HG02759 (cell line): ENCODE data around the gene OSGEP.

Source experiments
- ATAC-seq: cut with Tn5 transposase; IDR thresholded peaks from one replicate; pipeline ENCODE4 v1.9.1; 2021; ENCODE audit warnings: mild to moderate bottlenecking, moderate library complexity; ENCODE audit not compliant: unreplicated experiment

The OSGEP gene

DNA sequence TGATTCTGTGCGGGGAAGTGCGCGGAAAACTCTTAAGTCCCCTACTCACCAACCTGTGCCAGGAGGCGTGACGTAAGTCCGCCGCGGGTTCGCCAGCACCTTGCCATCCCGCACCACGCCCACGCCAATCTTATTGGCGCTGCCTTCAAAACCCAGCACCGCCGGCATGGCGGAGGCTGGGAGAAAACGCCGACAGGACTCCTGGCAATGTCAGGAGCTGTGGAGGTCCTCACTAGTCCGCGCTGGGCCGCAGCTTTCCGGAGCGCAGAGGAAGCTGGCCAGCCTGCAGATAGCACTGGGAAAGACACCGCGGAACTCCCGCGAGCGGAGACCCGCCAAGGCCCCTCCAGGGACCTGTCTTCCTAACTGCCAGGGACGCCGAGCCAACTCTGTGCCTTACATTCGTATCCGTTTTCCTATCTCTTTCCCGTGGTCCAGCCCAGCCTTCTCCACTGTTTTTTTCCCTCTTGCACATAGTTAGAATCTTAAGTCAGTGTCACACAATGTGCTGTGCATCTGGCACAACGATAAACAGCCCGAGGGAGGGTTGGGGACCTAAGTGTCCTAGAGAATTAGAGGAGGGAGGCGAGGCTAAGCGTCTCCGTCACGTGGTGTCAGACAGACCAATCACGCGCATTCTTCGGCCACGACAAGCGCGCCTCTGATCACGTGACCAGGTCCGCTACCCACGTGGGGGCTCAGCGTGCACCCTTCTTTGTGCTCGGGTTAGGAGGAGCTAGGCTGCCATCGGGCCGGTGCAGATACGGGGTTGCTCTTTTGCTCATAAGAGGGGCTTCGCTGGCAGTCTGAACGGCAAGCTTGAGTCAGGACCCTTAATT is at the start of gene OSGEP, which contains the start of gene APEX1:
OSGEP (minus strand) TSS at position 297 of the 839 bp plus-strand sequence; CDS start at position 168, 129 bp downstream.
APEX1 (plus strand) TSS at position 711 of the 839 bp plus-strand sequence. CDS start 420 bp downstream, outside the sequence.
- ATAC-seq = peak; percentile 87

DNA sequence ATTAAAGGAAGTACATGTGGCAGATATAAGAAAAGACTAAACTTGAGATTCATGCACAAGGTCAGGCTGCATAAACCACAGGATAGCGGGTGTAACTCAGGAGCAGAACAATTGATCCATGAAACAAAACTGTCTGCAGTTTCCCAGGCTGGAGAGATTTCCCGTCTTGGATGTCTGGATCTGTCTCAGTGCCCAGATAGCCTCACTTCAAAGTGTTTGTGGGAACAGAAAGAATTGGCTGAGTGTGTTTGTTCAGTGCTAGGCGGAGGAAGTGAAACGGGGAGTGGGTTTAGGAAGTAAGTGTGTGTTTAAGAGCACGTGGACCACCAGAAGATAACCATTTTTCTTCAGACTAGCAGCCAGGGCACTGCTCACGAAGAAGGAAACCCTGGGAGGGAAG is 49.3 kb upstream of the OSGEP start:
- no peak for ATAC-seq

DNA sequence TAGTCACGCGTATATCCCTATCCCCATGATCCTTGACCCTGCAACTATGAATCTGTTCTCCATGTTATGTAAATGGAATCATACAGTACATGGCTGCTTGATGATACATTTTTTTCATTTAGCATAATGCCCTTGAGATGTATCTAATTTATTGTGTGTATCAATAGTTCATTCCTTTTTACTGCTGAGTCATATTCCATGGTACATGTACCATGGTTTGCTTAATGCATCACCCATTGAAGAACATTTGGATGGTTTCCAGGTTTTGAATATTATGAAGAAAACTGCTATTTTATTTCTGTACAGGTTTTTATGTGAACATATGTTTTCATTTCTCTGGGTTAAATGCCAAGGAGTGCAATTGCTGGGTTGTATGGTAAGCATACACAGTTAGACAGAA is 46.7 kb upstream of the OSGEP start:
- ATAC-seq = no peak

DNA sequence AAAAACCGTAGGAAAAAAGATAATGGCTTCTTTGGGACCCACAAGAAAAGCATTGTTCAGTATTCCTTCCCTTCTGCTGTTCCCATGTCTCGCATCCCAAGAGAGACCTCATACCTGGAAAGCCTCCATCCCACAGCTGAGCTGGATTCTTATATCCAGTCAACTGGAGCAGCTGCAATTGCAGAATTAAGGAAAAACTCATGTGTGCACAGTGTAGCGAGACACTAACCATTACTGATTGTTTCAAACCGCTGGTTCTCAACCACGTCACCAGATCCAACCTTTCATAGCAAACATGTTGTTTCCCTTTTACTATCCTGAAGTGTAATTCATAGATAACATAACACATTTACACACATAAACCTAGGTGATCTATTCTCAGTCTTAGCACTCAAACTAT is 45.3 kb upstream of the OSGEP start:
- no peak for ATAC-seq

DNA sequence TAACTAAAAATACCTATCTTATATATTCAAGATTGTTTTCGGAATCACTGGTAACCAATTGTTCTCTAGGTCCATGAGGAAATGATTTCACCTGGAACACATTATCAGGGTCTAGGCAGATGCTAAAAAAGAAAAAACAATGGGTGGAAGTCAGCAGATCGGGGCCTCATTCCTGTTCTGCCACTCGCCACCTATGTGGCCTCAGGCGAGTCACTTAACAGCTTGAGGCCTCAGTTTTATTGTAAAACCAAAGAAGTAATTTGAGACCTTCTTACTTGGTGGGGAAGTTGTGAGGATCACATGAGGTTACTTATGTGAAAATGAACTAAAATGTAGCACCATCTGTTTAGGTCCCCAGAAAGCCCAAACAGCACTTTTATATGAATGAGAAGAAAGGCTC is 44.5 kb upstream of the OSGEP start:
- ATAC-seq = no peak

DNA sequence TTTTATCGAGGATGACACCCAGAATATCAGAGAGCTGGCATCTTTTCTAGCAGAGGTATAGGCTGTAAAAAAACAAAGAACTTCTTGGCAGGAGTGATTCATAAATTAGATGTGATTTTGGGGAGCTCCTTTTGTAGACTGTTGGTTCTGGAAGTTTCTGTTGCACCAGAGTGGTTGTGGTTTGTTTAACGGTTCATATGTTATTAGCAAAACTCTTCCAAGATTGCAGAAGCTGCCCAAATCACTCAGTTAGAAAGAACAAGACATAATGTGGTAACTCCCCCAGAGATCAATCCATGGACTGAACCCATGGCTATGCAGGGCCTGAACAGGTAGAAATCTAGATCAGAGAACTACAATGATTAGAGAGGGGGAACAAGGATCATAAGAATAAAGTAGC is 44.0 kb upstream of the OSGEP start:
- ATAC-seq = no peak

DNA sequence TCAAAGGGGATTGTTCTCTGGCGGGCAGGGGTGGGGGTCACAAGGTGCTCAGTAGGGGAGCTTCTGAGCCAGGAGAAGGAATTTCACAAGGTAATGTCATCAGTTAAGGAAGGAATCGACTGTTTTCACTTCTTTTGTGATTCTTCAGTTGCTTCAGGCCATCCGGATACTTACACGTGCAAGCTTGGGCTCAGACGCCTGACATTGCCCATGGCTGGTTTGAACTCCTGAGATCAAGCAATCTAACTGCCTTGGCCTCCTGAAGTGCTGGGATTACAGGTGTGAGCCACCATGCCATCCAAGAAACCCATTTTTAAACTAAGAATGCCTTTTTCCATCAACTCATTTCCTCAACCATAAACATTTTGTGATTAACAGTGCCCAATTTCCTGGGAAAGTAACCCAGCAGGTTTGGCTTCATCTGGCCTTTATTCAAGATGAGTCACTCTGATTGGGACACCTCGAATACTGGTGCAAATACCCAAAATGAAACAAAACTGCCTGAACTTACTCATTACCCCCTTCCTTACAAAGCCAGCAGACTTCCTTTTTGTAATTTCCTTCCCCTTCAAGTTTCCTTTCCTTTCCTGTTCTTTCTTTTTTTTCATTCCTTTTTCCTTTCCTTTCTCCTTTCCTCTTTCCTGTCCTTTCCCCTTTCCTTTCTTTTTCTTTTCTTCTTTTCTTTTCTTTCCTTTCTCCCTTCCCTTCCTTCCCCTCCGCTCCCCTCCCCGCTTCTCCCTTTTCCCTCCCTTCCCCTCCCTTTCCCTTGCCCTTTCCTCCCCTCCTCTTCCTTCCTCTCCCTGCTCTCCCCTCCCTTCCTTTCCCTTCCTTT is 40.5 kb upstream of the OSGEP start:
- ATAC-seq = no peak

DNA sequence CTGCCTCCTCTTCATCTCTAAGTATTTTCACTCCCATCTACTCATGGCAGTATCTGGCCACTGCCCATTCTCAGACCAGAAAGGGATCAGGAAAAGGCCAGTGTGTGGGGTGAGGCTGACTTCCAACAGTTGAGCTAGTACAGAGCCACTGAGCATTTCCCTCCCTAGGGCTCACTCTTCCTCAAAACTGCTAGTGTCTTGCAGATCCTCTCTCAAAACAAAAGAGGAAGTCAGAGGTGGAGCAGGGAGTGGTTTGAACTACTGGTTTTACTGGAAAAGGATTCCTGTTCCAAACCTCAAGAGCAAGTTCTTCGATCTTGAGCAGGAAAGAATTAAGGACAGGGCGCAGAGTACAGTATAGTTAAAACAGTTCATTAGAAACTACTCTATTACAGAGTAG is 39.0 kb upstream of the OSGEP start:
- no peak for ATAC-seq

DNA sequence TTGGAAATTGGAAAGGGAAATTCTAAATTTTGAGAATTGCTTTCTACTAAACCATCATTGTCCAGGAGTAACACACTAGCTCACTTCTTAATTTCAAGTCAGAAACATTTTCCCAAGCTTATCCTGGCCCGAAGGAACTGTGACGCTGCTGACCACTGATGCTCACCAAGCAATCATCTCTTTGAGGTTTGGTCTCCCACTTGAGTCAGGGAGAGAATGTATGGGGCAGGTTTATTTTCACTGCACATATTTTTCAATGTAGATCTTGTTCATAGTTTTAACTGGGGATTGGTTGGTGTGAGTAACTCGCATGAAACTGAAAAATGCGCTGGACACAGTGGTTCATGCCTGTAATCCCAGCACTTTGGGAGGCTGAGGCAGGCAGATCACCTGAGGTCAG is 37.9 kb upstream of the OSGEP start:
- no peak for ATAC-seq

DNA sequence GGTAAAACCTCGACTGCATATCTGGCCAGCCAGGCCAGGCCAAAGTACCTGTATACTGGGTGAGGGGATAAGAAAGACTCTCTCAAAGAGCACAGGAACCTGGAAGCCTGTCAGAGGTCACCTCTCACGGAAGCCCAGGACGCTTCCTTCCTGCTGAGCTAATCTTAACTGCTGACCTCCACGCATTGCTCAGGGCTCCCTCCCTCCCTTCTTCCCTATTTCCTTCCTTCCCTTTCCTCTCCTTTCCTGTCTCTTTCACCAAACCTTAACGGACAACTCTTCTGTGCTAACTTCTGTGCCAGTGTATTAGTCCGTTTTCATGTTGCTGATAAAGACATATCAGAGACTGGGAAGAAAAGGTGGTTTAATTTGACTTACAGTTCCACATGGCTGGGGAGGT is 36.0 kb upstream of the OSGEP start:
- no peak for ATAC-seq

DNA sequence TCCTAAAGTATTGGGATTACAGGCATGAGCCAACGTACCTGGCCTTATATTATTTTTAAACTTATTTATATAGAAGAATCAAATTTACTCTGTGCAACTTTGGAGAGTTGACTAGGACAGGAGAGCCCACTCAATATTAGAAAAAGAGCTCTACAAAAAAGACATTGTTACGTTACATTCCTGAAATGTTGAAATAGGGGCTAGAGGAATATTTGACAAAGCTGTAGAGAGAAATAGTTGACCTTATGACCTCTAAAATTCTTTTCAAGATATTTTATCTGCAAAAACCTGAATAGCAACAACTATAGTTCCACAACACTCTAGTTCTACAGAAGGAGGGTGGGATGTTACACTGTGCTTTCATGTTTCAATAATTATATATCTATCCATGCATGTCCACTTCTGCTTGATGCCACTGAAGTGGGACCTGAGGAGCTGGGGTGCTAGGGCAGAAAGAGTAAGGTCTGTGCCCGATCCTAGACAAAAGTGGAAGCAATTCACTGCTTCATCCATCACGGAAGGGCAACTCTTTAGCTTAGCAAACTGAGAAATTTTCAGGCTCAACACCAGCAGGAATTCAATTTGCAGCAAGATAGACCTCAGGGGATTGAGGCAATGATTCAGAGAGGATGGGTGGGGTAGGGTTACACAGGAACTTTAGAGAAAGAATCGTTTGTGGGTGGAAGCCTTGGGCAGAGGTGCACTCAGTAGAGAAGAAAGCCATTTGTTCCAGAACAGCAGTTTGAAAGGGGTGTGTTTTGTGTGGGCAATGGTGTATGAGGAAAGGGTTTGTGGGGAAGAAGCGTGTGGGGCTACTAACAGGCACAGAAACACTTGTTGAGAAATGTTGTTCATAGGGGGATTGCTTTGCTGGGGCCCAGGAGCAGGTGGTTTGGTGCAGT is 34.7 kb upstream of the OSGEP start:
- peak; percentile 69 for ATAC-seq

DNA sequence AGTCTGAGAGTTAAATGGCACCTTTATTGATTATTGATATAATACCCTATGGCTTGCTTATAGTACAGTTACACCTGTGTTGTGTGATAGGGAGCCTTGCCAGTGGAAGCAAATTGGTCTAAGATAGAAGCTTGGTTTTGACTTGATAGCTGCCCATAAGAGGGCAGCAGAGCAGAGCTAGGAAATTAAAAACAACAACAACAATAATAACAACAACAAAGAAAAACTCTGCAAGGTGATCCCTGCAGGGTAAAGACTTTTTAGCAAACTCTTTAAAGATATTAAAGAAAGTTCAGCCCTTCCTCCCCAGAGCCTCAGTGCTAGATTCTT is 32.7 kb upstream of the OSGEP start:
- no peak for ATAC-seq

DNA sequence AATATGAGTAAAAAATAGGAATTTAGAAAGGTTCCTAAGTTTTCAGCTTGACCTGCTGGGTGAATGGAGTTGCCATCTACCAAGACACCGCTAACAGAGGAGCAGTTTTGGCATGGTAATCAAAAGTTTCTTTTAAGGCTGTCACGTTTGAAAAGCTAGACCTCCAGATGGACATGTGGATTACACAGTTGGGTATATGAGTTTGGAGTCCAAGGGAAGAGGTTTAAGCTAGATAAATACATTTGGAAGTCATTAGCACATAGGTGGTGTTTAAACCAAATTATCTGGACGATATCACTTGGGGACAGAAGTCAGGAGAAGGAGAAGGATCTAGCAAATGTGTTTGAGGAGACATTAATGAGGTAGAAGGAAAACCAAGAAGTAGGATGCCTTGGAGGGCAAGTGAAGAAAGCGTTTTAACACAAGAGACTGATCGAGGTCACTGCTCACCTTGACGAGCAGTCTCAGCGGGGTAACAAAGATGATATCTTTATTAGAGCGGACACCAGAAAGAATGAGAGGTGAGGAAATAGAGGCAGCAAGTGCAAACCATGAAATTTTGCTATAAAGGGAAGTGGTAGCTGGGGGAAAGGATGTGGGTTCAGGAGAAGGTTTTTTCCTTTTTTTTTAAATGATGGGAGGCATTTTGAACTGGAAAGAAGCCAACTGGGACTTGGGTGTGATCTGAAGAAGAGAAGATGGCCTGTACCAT is 32.2 kb upstream of the OSGEP start:
- no peak for ATAC-seq

DNA sequence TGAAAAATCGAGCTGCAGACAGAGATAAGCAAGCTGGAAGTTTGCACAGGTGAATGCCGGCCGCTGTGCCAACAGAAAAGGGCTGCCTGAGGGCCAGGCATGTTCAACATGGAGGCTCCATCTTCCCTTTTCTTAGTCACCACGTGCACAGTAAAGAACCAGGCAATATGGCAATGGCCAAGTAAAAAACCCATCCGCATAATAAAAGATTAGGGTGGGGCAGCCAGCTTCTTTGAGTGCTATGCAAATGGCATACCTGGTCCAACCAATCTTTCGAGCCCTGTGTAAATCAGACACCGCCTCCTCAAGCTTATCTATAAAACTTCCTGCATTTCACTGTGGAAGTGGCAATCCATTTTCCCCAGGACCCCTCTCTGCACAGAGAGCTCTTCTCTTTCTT is 31.3 kb upstream of the OSGEP start:
- no peak for ATAC-seq

DNA sequence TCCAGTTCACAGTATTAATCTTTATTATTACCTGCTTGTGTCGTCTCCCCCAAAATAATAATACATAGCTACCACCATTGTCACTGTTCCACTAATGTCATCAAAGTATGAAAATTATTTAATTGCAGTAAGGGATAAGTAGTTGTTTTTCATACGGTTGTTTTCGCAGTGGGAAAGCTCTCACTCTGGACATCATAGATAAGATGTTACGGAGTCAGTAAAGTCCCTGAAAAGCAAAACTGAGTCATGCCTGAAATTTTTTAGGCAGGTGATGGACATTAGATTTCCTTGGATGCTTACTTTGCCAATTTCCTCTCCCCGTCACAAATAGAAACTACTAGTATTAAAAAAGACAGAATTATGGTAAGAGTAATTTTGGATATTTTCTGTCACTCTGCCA is 27.8 kb upstream of the OSGEP start:
- ATAC-seq = no peak

DNA sequence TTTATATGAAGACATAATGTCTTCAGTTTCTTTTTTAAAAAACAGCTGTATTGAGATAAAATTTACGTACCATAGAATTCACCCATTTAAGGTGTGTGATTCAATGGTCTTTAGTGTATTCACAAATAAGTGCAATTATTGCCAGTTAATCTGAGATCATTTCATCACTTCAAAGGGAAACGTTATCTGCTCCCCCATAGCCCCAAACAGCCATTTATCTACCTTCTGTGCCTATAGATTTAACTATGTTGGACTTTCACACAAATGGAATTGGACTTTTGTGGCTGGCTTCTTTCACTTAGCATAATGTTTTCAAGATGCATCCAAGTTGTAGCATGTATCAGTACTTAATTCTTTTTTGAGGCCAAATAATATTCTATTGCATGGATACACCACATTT is 24.3 kb upstream of the OSGEP start:
- no peak for ATAC-seq

DNA sequence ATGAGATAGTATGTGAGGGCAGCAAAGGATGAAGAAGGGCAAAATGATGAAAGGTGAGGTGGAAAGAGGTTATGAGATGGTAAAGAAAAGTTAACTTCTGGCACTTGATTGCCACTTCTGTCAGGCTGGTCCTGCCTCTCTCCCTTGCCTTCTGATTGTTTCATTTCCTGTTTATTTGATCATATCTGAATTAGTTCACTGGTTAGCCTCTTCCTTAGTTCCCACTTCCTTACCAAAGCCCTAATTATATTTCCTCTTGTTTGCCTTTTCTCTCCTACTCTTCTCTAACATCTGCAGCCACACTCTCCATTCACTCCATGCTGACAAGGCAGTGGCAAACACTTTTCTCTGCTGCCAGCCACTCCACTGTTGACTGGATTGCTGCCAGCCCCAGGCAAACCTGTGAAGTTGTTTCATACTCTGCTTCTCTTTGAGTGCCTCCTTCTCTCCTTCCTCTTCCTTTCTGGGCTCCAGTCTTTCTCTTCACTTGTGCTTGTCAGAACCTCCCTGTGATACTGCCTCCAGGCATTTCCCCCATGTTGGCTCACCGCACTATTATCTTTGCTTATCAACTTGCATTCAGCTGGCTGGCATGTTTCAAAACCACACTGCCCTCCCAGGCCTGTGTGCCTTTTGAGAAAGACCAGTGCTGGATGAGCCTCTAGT is 22.7 kb upstream of the OSGEP start:
- ATAC-seq = no peak

DNA sequence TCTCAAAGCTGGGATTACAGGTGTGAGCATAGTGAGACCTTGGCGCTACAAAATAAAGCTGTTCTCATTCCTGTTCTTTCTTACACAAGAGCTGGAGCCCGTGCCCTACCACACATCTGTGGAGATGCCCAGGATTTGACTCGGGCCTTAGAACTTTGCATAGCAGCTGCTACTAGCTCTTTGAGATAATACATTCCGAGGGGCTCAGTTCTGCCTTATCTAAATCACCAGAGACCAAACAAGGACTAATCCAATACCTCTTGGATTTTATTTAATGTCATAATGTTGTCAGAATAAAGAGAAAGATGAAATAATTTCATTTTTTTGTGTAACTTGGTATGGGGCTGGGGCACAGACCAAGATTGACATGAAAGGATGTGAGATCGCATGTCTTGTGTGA is 22.2 kb upstream of the OSGEP start:
- no peak for ATAC-seq

DNA sequence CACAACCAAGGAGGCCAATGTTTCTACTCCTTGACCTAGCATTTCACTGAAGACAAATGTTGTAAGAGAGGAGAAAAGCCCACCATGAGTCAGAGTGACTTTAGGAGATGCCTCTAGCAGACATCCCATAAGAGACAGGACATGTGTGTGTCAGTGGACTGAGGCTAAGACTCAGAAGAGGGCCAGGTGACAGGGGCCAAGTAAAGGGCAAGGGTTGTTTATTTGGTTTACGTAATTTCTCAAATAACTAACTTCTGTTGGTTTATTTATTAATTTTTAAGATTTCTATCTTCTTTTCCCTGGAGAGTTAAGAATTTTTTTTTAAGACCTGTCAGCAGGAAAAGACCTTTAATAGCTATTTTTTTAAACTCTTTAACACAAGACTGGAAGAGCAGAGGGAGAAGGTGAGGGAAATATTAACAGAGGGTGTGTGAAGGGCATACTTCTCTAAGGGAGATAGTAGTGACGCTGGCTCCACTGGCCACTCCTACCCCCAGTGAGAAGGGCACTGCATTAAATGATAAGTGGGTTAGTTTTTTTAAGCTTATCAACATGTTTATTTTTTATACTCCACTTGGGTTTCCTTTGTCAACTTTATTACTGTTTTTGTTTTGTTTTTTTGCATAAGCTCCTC is 18.0 kb upstream of the OSGEP start:
- ATAC-seq = no peak

DNA sequence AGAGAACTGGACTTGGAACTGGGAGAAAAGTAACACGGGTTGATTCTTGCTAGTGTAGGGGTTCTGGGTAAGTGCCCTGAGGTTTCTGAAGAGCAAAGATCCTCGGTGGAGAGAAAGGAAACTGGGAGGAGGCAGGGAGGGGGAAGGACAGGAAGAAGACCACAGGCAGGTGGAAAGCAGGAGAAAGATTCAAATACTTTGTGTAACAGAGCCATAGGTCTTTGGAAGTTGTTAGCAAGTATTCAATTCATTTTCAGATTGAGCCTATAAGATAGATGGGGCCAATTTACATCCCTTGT is 15.9 kb upstream of the OSGEP start:
- no peak for ATAC-seq
